Measurements from ENCODE around the gene TNFSF4. TPM values are rescaled to one million over a fixed set of nuclear protein-coding genes. Genes with fewer than 3 reads are reported as not detected.

The TNFSF4 gene
- total RNA-seq, 3 donors from 2014 or later (not counting 1 experiment from before 2014, with no cell fraction given), result 1.7 to 3.7 (median 2.9) TPM

- H3K27ac Mint-ChIP-seq, result no peak overlapping the region
- Histone ChIP-seq H3K4me1 (ENCODE audit: control insufficient read depth, insufficient read depth, low read length) (no peaks in the 10 kb centered on the region), H3K9me3 (ENCODE audit: control insufficient read depth, insufficient read depth, low read length) (no peaks in the 10 kb centered on the region), H3K27me3 (ENCODE audit: control insufficient read depth, insufficient read depth, low read length) (no peaks in the 10 kb centered on the region), H3K4me3 (ENCODE audit: low read length) (no peak overlapping the region), H3K27ac (ENCODE audit: low read length) (no peak overlapping the region), H3K36me3 (ENCODE audit: control insufficient read depth, insufficient read depth, low read length) (no peaks in the 10 kb centered on the region)
- H3K27me3 Mint-ChIP-seq (ENCODE audit: low read depth in 2 of 2), result no peaks in the 10 kb centered on the region
- no peaks in the 10 kb centered on the region for H3K9me3 Mint-ChIP-seq
- peaks cover under 1 to 8% of the 10 kb centered on the region in 2 donors for H3K4me1 Mint-ChIP-seq
- intact Hi-C loops (cut with micrococcal nuclease), result no loop called here
- no peaks in the 10 kb centered on the region for H3K36me3 Mint-ChIP-seq
- DNase-seq (no peak), ATAC-seq (no peak)
- 79% methylated on average over 1 of the region's 2 CpGs for WGBS (ENCODE audit: insufficient coverage)
- H3K4me3 Mint-ChIP-seq, result no peak overlapping the region
- TF ChIP-seq CTCF (IDR thresholded peaks at IDR 0.05), result no peak
These were observed 5.9 kb upstream of the TNFSF4 start for GRCh38 chr1:173212952-173213491.

GRCh38 chr1:173210716-173211231 lies 3.6 kb upstream of the TNFSF4 start:
- Histone ChIP-seq H3K27me3 (ENCODE audit: control insufficient read depth, insufficient read depth, low read length) (no peaks in the 10 kb centered on the region), H3K4me1 (ENCODE audit: control insufficient read depth, insufficient read depth, low read length) (peaks cover 10% of the 10 kb centered on the region), H3K9me3 (ENCODE audit: control insufficient read depth, insufficient read depth, low read length) (no peaks in the 10 kb centered on the region), H3K36me3 (ENCODE audit: control insufficient read depth, insufficient read depth, low read length) (no peaks in the 10 kb centered on the region), H3K27ac (ENCODE audit: low read length) (no peak overlapping the region), H3K4me3 (ENCODE audit: low read length) (no peak overlapping the region)
- Mint-ChIP-seq H3K4me3 (no peak overlapping the region), H3K27me3 (ENCODE audit: low read depth in 2 of 2) (no peaks in the 10 kb centered on the region), H3K36me3 (no peaks in the 10 kb centered on the region), H3K27ac (no peak overlapping the region), H3K4me1 (peaks cover 18 to 25% of the 10 kb centered on the region in 2 donors), H3K9me3 (no peaks in the 10 kb centered on the region)
- DNase-seq, result no peak
- WGBS (ENCODE audit: insufficient coverage), result 100% methylated on average over 1 of the region's 1 CpG
- no peak for ATAC-seq
- TF ChIP-seq CTCF (IDR thresholded peaks at IDR 0.05), result no peak
- intact Hi-C loops (cut with micrococcal nuclease), result no loop called here

- H3K27me3 Mint-ChIP-seq (ENCODE audit: low read depth in 2 of 2), result no peaks in the 10 kb centered on the region
- Histone ChIP-seq H3K36me3 (ENCODE audit: control insufficient read depth, insufficient read depth, low read length) (no peaks in the 10 kb centered on the region), H3K27ac (ENCODE audit: low read length) (no peak overlapping the region), H3K27me3 (ENCODE audit: control insufficient read depth, insufficient read depth, low read length) (no peaks in the 10 kb centered on the region), H3K9me3 (ENCODE audit: control insufficient read depth, insufficient read depth, low read length) (no peaks in the 10 kb centered on the region), H3K4me3 (ENCODE audit: low read length) (no peak overlapping the region), H3K4me1 (ENCODE audit: control insufficient read depth, insufficient read depth, low read length) (peaks cover 15% of the 10 kb centered on the region)
- ATAC-seq (no peak), DNase-seq (no peak)
- intact Hi-C loops (cut with micrococcal nuclease), result no loop called here
- no peak overlapping the region for H3K4me3 Mint-ChIP-seq
- no peak for TF ChIP-seq CTCF (IDR thresholded peaks at IDR 0.05)
- 61% methylated on average over 2 of the region's 2 CpGs for whole genome bisulfite sequencing (ENCODE audit: insufficient coverage)
- no peaks in the 10 kb centered on the region for H3K36me3 Mint-ChIP-seq
- peaks cover 23 to 30% of the 10 kb centered on the region in 2 donors for H3K4me1 Mint-ChIP-seq
- H3K9me3 Mint-ChIP-seq, result no peaks in the 10 kb centered on the region
- H3K27ac Mint-ChIP-seq, result no peak overlapping the region
These were observed 3.2 kb upstream of the TNFSF4 start for GRCh38 chr1:173210283-173210682.

GRCh38 chr1:173208868-173209267 lies 1.7 kb upstream of the TNFSF4 start:
- Mint-ChIP-seq H3K27me3 (ENCODE audit: low read depth in 2 of 2) (no peaks in the 10 kb centered on the region), H3K9me3 (no peaks in the 10 kb centered on the region), H3K36me3 (no peaks in the 10 kb centered on the region), H3K4me1 (peaks cover 34 to 41% of the 10 kb centered on the region in 2 donors), H3K27ac (no peak overlapping the region), H3K4me3 (no peak overlapping the region)
- no peak overlapping the region for H3K4me3 ChIP-seq (ENCODE audit: low read length)
- no peaks in the 10 kb centered on the region for H3K36me3 ChIP-seq (ENCODE audit: control insufficient read depth, insufficient read depth, low read length)
- H3K27me3 ChIP-seq (ENCODE audit: control insufficient read depth, insufficient read depth, low read length), result no peaks in the 10 kb centered on the region
- intact Hi-C loops (cut with micrococcal nuclease), result no loop called here
- 78% methylated on average over 3 of the region's 4 CpGs for whole genome bisulfite sequencing (ENCODE audit: insufficient coverage)
- ATAC-seq (no peak), DNase-seq (no peak)
- H3K9me3 ChIP-seq (ENCODE audit: control insufficient read depth, insufficient read depth, low read length), result no peaks in the 10 kb centered on the region
- TF ChIP-seq CTCF (IDR thresholded peaks at IDR 0.05), result no peak
- peaks cover 22% of the 10 kb centered on the region for H3K4me1 ChIP-seq (ENCODE audit: control insufficient read depth, insufficient read depth, low read length)
- H3K27ac ChIP-seq (ENCODE audit: low read length), result no peak overlapping the region
